GM12801 (cell line): ENCODE measurements around the gene TIGD7.

ENCODE experiments used
- CTCF ChIP-seq: IDR thresholded peaks from one replicate; pipeline ENCODE4 v1.5.1; 2011; ENCODE audit warnings: control low read depth; ENCODE audit not compliant: insufficient read length; ENCODE audit errors: extremely low read depth

TIGD7 gene

GRCh38 chr16:3295209-3295608, 10.0 kb downstream of the TIGD7 start:
- no peak for TF ChIP-seq CTCF

GRCh38 chr16:3292604-3293003, 12.6 kb downstream of the TIGD7 start:
- TF ChIP-seq CTCF: no peak

GRCh38 chr16:3289998-3290673, 15.1 kb downstream of the TIGD7 start:
- TF ChIP-seq CTCF: no peak

- TF ChIP-seq CTCF: no peak
Observed at GRCh38 chr16:3285131-3285530, 20.1 kb downstream of the TIGD7 start.

- no peak for TF ChIP-seq CTCF
Observed at GRCh38 chr16:3283543-3284447, 21.4 kb downstream of the TIGD7 start.

GRCh38 chr16:3282730-3283542, 22.3 kb downstream of the TIGD7 start, which contains the start of gene ZNF263:
TSS of gene ZNF263 (plus strand) at chr16:3283491. CDS start at chr16:3283819, 328 bp downstream.
- TF ChIP-seq CTCF: no peak
